Measurements from ENCODE around the gene HOXD10. TPM values are rescaled to one million over a fixed set of nuclear protein-coding genes. Genes with fewer than 3 reads are reported as not detected.

The HOXD10 gene
- total and polyA plus RNA-seq, 4 donors, result 0.05 to 0.54 TPM; not detected in 2

DNA sequence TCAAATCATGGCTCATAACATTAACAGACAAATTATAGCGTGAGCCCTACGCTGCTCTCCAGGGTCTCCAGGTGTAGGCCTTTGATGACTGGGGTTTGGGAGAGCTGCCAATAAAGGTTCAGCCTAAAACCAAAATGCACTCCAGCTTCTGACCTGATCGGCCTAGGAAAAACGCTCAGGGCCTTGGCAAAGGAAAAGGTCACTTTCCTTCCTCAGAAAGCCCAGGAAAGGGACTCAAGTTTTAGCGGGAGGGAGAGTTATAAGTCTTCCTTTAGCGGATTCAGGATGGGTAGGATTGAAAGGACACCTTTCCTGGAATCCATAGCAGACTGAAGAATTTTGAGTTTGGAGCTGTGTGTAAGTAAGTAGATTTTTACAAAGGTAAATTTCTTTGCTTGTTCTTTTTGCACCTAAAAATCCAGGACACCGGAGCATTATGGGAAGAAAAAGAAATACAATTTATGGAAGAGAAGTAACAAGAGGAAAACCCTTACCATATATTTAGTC lies 41.6 kb upstream of the HOXD10 start:
- peaks cover 0 to 10% (median 0%) of the 10 kb centered on the region in 5 donors for H3K4me1 ChIP-seq (ENCODE audit: control insufficient read depth in 5 of 5, insufficient read depth in 5 of 5, low read length in 5 of 5)
- H3K27me3 ChIP-seq (ENCODE audit: control insufficient read depth in 3 of 3, insufficient read depth in 3 of 3, low read length in 2 of 3), result peaks cover 19 to 99% (median 97%) of the 10 kb centered on the region in 3 donors
- TF ChIP-seq CTCF (IDR thresholded peaks at IDR 0.05; ENCODE audit: control extremely low read depth, extremely low read depth), result no peak
- no peak overlapping the region for H3K9ac ChIP-seq (ENCODE audit: insufficient read depth in 1 of 2, low read length in 2 of 2)
- ATAC-seq (ENCODE audit: insufficient read depth, low FRiP score), result no peak
- no peak for DNase-seq
- H3K4me3 ChIP-seq, result no peak overlapping the region
- H3K27ac ChIP-seq (ENCODE audit: low read depth in 1 of 2, low read length in 1 of 2), result no peak overlapping the region
- H3K36me3 ChIP-seq (ENCODE audit: control insufficient read depth in 4 of 4, insufficient read depth in 4 of 4, low read length in 4 of 4), result no peaks in the 10 kb centered on the region
- 12 to 23% methylated on average over 7 of the region's 7 CpGs for WGBS, 2 donors
- peaks cover 0 to 16% (median 0%) of the 10 kb centered on the region in 4 donors for H3K9me3 ChIP-seq (ENCODE audit: control insufficient read depth in 4 of 4, insufficient read depth in 3 of 4, low read length in 3 of 4)

- Histone ChIP-seq H3K9me3 (ENCODE audit: control insufficient read depth in 4 of 4, insufficient read depth in 3 of 4, low read length in 3 of 4) (peaks cover 0 to 16% (median 0%) of the 10 kb centered on the region in 4 donors), H3K27ac (ENCODE audit: low read depth in 1 of 2, low read length in 1 of 2) (no peak overlapping the region), H3K4me1 (ENCODE audit: control insufficient read depth in 5 of 5, insufficient read depth in 5 of 5, low read length in 5 of 5) (peaks cover 0 to 12% (median under 1%) of the 10 kb centered on the region in 5 donors), H3K4me3 (no peak overlapping the region), H3K36me3 (ENCODE audit: control insufficient read depth in 4 of 4, insufficient read depth in 4 of 4, low read length in 4 of 4) (no peaks in the 10 kb centered on the region), H3K9ac (ENCODE audit: insufficient read depth in 1 of 2, low read length in 2 of 2) (no peak overlapping the region), H3K27me3 (ENCODE audit: control insufficient read depth in 3 of 3, insufficient read depth in 3 of 3, low read length in 2 of 3) (peaks cover 15 to 94% (median 92%) of the 10 kb centered on the region in 3 donors)
- no peak for TF ChIP-seq CTCF (IDR thresholded peaks at IDR 0.05; ENCODE audit: control extremely low read depth, extremely low read depth)
- DNase-seq (peak in 1 of 3 donors; percentile 52), ATAC-seq (ENCODE audit: insufficient read depth, low FRiP score) (no peak)
- 8 to 11% methylated on average over 15 of the region's 15 CpGs for WGBS, 2 donors
Measured at GRCh38 chr2:176075481-176075880, 41.1 kb upstream of the HOXD10 start.

- Histone ChIP-seq H3K9me3 (ENCODE audit: control insufficient read depth in 4 of 4, insufficient read depth in 3 of 4, low read length in 3 of 4) (peaks cover 0 to 21% (median 0%) of the 10 kb centered on the region in 4 donors), H3K4me3 (no peak overlapping the region), H3K27me3 (ENCODE audit: control insufficient read depth in 3 of 3, insufficient read depth in 3 of 3, low read length in 2 of 3) (peaks cover 13 to 94% (median 92%) of the 10 kb centered on the region in 3 donors), H3K4me1 (ENCODE audit: control insufficient read depth in 5 of 5, insufficient read depth in 5 of 5, low read length in 5 of 5) (peaks cover 0 to 13% (median 4%) of the 10 kb centered on the region in 5 donors), H3K36me3 (ENCODE audit: control insufficient read depth in 4 of 4, insufficient read depth in 4 of 4, low read length in 4 of 4) (no peaks in the 10 kb centered on the region), H3K9ac (ENCODE audit: insufficient read depth in 1 of 2, low read length in 2 of 2) (no peak overlapping the region), H3K27ac (ENCODE audit: low read depth in 1 of 2, low read length in 1 of 2) (no peak overlapping the region)
- no peak for TF ChIP-seq CTCF (IDR thresholded peaks at IDR 0.05; ENCODE audit: control extremely low read depth, extremely low read depth)
- ATAC-seq (ENCODE audit: insufficient read depth, low FRiP score) (no peak), DNase-seq (peak in 1 of 3 donors; percentile 39)
- 17 to 21% methylated on average over 7 of the region's 7 CpGs for WGBS, 2 donors
Measured at GRCh38 chr2:176076063-176076462, 40.5 kb upstream of the HOXD10 start.

GRCh38 chr2:176076796-176077195 lies 39.8 kb upstream of the HOXD10 start:
- Histone ChIP-seq H3K4me1 (ENCODE audit: control insufficient read depth in 5 of 5, insufficient read depth in 5 of 5, low read length in 5 of 5) (peaks cover 0 to 12% (median 4%) of the 10 kb centered on the region in 5 donors), H3K36me3 (ENCODE audit: control insufficient read depth in 4 of 4, insufficient read depth in 4 of 4, low read length in 4 of 4) (no peaks in the 10 kb centered on the region), H3K4me3 (no peak overlapping the region), H3K27ac (ENCODE audit: low read depth in 1 of 2, low read length in 1 of 2) (no peak overlapping the region), H3K27me3 (ENCODE audit: control insufficient read depth in 3 of 3, insufficient read depth in 3 of 3, low read length in 2 of 3) (peaks cover 16 to 94% (median 93%) of the 10 kb centered on the region in 3 donors), H3K9me3 (ENCODE audit: control insufficient read depth in 4 of 4, insufficient read depth in 3 of 4, low read length in 3 of 4) (peaks cover 0 to 17% (median 0%) of the 10 kb centered on the region in 4 donors), H3K9ac (ENCODE audit: insufficient read depth in 1 of 2, low read length in 2 of 2) (no peak overlapping the region)
- ATAC-seq (ENCODE audit: insufficient read depth, low FRiP score) (no peak), DNase-seq (peak in 1 of 3 donors; percentile 55)
- TF ChIP-seq CTCF (IDR thresholded peaks at IDR 0.05; ENCODE audit: control extremely low read depth, extremely low read depth), result no peak
- 17 to 31% methylated on average over 2 of the region's 2 CpGs for WGBS, 2 donors
